GM19467 (cell line): ENCODE measurements around the gene SIPA1.
"Not testable (repeated sequence)": the region's sequence is repeated elsewhere in the genome, so short reads cannot be mapped to it uniquely, and the experiment has no call there.

ENCODE experiments used
- ATAC-seq: cut with Tn5 transposase; IDR thresholded peaks from one replicate; pipeline ENCODE4 v1.9.1; 2021; ENCODE audit warnings: mild to moderate bottlenecking, moderate library complexity; ENCODE audit not compliant: unreplicated experiment

SIPA1 gene

GRCh38 chr11:65655570-65656332 lies 17.9 kb downstream of the SIPA1 start:
- ATAC-seq: no peak

GRCh38 chr11:65657426-65657825 lies 19.5 kb downstream of the SIPA1 start:
- ATAC-seq: no peak

- ATAC-seq: no peak
Observed at GRCh38 chr11:65658174-65659021, 20.5 kb downstream of the SIPA1 start.

- no peak for ATAC-seq
Observed at GRCh38 chr11:65660038-65660437, 22.1 kb downstream of the SIPA1 start.

- ATAC-seq: not testable (repeated sequence)
Observed at GRCh38 chr11:65660908-65661307, 23.0 kb downstream of the SIPA1 start.

GRCh38 chr11:65661599-65662246 lies 23.8 kb downstream of the SIPA1 start:
- ATAC-seq: no peak

GRCh38 chr11:65662247-65662798 lies 24.4 kb downstream of the SIPA1 start:
- no peak for ATAC-seq

- ATAC-seq: peak; percentile 65
Observed at GRCh38 chr11:65662799-65663638, 25.1 kb downstream of the SIPA1 start, which contains the start of gene RELA. TSS of gene RELA (minus strand) at chr11:65662916. CDS start at chr11:65662832, 84 bp downstream.

GRCh38 chr11:65663639-65664200 lies 25.8 kb downstream of the SIPA1 start:
- ATAC-seq: peak; percentile 20

- no peak for ATAC-seq
Observed at GRCh38 chr11:65672180-65672860, 34.4 kb downstream of the SIPA1 start.

- no peak for ATAC-seq
Observed at GRCh38 chr11:65672982-65673381, 35.1 kb downstream of the SIPA1 start.

GRCh38 chr11:65680192-65680743 lies 42.4 kb downstream of the SIPA1 start:
- ATAC-seq: no peak

GRCh38 chr11:65683480-65683879 lies 45.6 kb downstream of the SIPA1 start:
- not testable (repeated sequence) for ATAC-seq

- no peak for ATAC-seq
Observed at GRCh38 chr11:65685981-65686380, 48.1 kb downstream of the SIPA1 start.

GRCh38 chr11:65691847-65692246 lies 53.9 kb downstream of the SIPA1 start:
- not testable (repeated sequence) for ATAC-seq

GRCh38 chr11:65692367-65692766 lies 54.5 kb downstream of the SIPA1 start:
- ATAC-seq: no peak

- ATAC-seq: no peak
Observed at GRCh38 chr11:65695459-65696241, 57.7 kb downstream of the SIPA1 start.
